Upper lobe of left lung (tissue), 4 donors: Measurements from ENCODE around the gene DST.

Source experiments
- EP300 ChIP-seq, 4 donors: sonication (generic); formaldehyde crosslinking; IDR thresholded peaks; one replicate each; pipeline ENCODE4 v1.5.1; 2017; ENCODE audit warnings: antibody characterized with exemption in 4 of 4, control low read depth in 2 of 4
- POLR2A ChIP-seq, 4 donors: fragments of 450-650 bp; IDR thresholded peaks; one replicate each; pipeline ENCODE4 v1.5.1; 2016 to 2017; ENCODE audit warnings: antibody characterized with exemption in 4 of 4, mild to moderate bottlenecking in 2 of 4
- POLR2AphosphoS5 ChIP-seq, 2 donors: sonication (generic); formaldehyde crosslinking; IDR thresholded peaks; one replicate each; pipeline ENCODE4 v1.5.1; 2017; ENCODE audit warnings: antibody characterized with exemption in 2 of 2
- TF ChIP-seq, protein P1 (sequence below), 6 experiments: fragments of 450-650 bp in 4 of 6; fragments of 200-600 bp in 2 of 6; sonication (generic) in 2 of 6; IDR thresholded peaks; one replicate each; pipeline ENCODE4 v1.5.1; 2016 to 2019; ENCODE audit warnings: antibody characterized with exemption in 6 of 6

GRCh38 chr6:56486681-56487080, 156.0 kb downstream of the DST start:
- TF ChIP-seq, protein P1, sequence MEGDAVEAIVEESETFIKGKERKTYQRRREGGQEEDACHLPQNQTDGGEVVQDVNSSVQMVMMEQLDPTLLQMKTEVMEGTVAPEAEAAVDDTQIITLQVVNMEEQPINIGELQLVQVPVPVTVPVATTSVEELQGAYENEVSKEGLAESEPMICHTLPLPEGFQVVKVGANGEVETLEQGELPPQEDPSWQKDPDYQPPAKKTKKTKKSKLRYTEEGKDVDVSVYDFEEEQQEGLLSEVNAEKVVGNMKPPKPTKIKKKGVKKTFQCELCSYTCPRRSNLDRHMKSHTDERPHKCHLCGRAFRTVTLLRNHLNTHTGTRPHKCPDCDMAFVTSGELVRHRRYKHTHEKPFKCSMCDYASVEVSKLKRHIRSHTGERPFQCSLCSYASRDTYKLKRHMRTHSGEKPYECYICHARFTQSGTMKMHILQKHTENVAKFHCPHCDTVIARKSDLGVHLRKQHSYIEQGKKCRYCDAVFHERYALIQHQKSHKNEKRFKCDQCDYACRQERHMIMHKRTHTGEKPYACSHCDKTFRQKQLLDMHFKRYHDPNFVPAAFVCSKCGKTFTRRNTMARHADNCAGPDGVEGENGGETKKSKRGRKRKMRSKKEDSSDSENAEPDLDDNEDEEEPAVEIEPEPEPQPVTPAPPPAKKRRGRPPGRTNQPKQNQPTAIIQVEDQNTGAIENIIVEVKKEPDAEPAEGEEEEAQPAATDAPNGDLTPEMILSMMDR (IDR thresholded peaks at IDR 0.05) = no peak
- TF ChIP-seq POLR2A (IDR thresholded peaks at IDR 0.05) (no peak), POLR2AphosphoS5 (IDR thresholded peaks at IDR 0.05) (no peak), EP300 (IDR thresholded peaks at IDR 0.05) (no peak)
